ENCODE data around the gene DEPDC5. TPM values are rescaled to one million over a fixed set of nuclear protein-coding genes. Genes with fewer than 3 reads are reported as not detected.

The DEPDC5 gene
- total and polyA plus RNA-seq, 7 donors, result 8.4 to 21.3 (median 12.9) TPM

GRCh38 chr22:31879585-31879984 lies 125.8 kb downstream of the DEPDC5 start:
- WGBS, 2 donors, result 87 to 93% methylated on average over 14 of the region's 14 CpGs
- H3K27ac ChIP-seq, result no peak overlapping the region
- H3K9me3 ChIP-seq, result no peaks in the 10 kb centered on the region
- TF ChIP-seq CTCF (IDR thresholded peaks at IDR 0.05) (no peak), POLR2AphosphoS5 (IDR thresholded peaks at IDR 0.05) (no peak), EP300 (IDR thresholded peaks at IDR 0.05) (no peak), POLR2A (IDR thresholded peaks at IDR 0.05) (no peak)
- peaks cover 0 to 35% (median 18%) of the 10 kb centered on the region in 4 donors for H3K36me3 ChIP-seq
- no peaks in the 10 kb centered on the region for H3K27me3 ChIP-seq
- no peak for DNase-seq
- no peak overlapping the region for H3K4me3 ChIP-seq
- intact Hi-C loops (cut with DNase I), result no loop called here
- no peaks in the 10 kb centered on the region for H3K4me1 ChIP-seq

- no peaks in the 10 kb centered on the region for H3K9me3 ChIP-seq
- H3K27me3 ChIP-seq, result no peaks in the 10 kb centered on the region
- H3K36me3 ChIP-seq, result peaks cover 0 to 33% (median 18%) of the 10 kb centered on the region in 4 donors
- H3K4me3 ChIP-seq, result no peak overlapping the region
- intact Hi-C loops (cut with DNase I), result no loop called here
- DNase-seq, result no peak
- H3K27ac ChIP-seq, result no peak overlapping the region
- 73 to 88% methylated on average over 6 of the region's 6 CpGs for WGBS, 2 donors
- H3K4me1 ChIP-seq, result no peaks in the 10 kb centered on the region
- TF ChIP-seq EP300 (IDR thresholded peaks at IDR 0.05) (no peak), POLR2AphosphoS5 (IDR thresholded peaks at IDR 0.05) (no peak), CTCF (IDR thresholded peaks at IDR 0.05) (no peak), POLR2A (IDR thresholded peaks at IDR 0.05) (no peak)
Measured at GRCh38 chr22:31881200-31881599, 127.4 kb downstream of the DEPDC5 start.

- peaks cover 0 to 26% (median 14%) of the 10 kb centered on the region in 4 donors for H3K36me3 ChIP-seq
Measured at GRCh38 chr22:31881865-31882264, 128.0 kb downstream of the DEPDC5 start.

GRCh38 chr22:31882971-31883370 lies 129.2 kb downstream of the DEPDC5 start:
- intact Hi-C loops (cut with DNase I), result no loop called here
- no peak overlapping the region for H3K27ac ChIP-seq
- DNase-seq, result no peak
- H3K4me3 ChIP-seq, result no peak overlapping the region
- H3K27me3 ChIP-seq, result no peaks in the 10 kb centered on the region
- H3K4me1 ChIP-seq, result no peaks in the 10 kb centered on the region
- H3K9me3 ChIP-seq, result no peaks in the 10 kb centered on the region
- TF ChIP-seq EP300 (IDR thresholded peaks at IDR 0.05) (no peak), CTCF (IDR thresholded peaks at IDR 0.05) (no peak), POLR2AphosphoS5 (IDR thresholded peaks at IDR 0.05) (no peak), POLR2A (IDR thresholded peaks at IDR 0.05) (no peak)
- peaks cover 0 to 25% (median 13%) of the 10 kb centered on the region in 4 donors for H3K36me3 ChIP-seq
- WGBS, 2 donors, result 86 to 90% methylated on average over 3 of the region's 3 CpGs

More at GRCh38 chr22:31881865-31882264, 128.0 kb downstream of the DEPDC5 start:
- no peak overlapping the region for H3K27ac ChIP-seq
- 61 to 87% methylated on average over 3 of the region's 3 CpGs for WGBS, 2 donors
- no peaks in the 10 kb centered on the region for H3K27me3 ChIP-seq
- no peak for TF ChIP-seq POLR2A (IDR thresholded peaks at IDR 0.05)
- TF ChIP-seq EP300 (IDR thresholded peaks at IDR 0.05), result no peak
- no peaks in the 10 kb centered on the region for H3K9me3 ChIP-seq
- no peak for DNase-seq
- intact Hi-C loops (cut with DNase I), result no loop called here
- H3K4me1 ChIP-seq, result no peaks in the 10 kb centered on the region
- H3K4me3 ChIP-seq, result no peak overlapping the region

- no peak for DNase-seq
- H3K4me1 ChIP-seq, result no peaks in the 10 kb centered on the region
- H3K27me3 ChIP-seq, result no peaks in the 10 kb centered on the region
- no peak overlapping the region for H3K27ac ChIP-seq
- WGBS, 2 donors, result 92 to 93% methylated on average over 6 of the region's 6 CpGs
- H3K4me3 ChIP-seq, result no peak overlapping the region
- peaks cover 0 to 32% (median 13%) of the 10 kb centered on the region in 4 donors for H3K36me3 ChIP-seq
- intact Hi-C loops (cut with DNase I), result no loop called here
- no peak for TF ChIP-seq POLR2AphosphoS5 (IDR thresholded peaks at IDR 0.05)
- TF ChIP-seq EP300 (IDR thresholded peaks at IDR 0.05), result no peak
- no peak for TF ChIP-seq POLR2A (IDR thresholded peaks at IDR 0.05)
- no peak for TF ChIP-seq CTCF (IDR thresholded peaks at IDR 0.05)
- no peaks in the 10 kb centered on the region for H3K9me3 ChIP-seq
Measured at GRCh38 chr22:31883989-31884388, 130.2 kb downstream of the DEPDC5 start.

Measured in sigmoid colon (tissue), 7 donors.